H54 (cell line): ENCODE results near the gene PCCA.
"Not testable (repeated sequence)": the region's sequence is repeated elsewhere in the genome, so short reads cannot be mapped to it uniquely, and the experiment has no call there.

Experiments
- DNase-seq: peaks from one replicate; pipeline ENCODE4 v3.0.0; 2011; ENCODE audit warnings: low spot score, mixed read lengths; ENCODE audit not compliant: insufficient read length
- FAIRE-seq: peaks from 3 replicates; lab custom pipeline; 2011; peaks lifted over from hg19 to GRCh38; lab: Jason Lieb, UNC
- POLR2A ChIP-seq: IDR thresholded peaks from 2 replicates; pipeline ENCODE4 v1.6.1; 2011; ENCODE audit warnings: low read depth, mild to moderate bottlenecking, low read length

Gene PCCA

DNA sequence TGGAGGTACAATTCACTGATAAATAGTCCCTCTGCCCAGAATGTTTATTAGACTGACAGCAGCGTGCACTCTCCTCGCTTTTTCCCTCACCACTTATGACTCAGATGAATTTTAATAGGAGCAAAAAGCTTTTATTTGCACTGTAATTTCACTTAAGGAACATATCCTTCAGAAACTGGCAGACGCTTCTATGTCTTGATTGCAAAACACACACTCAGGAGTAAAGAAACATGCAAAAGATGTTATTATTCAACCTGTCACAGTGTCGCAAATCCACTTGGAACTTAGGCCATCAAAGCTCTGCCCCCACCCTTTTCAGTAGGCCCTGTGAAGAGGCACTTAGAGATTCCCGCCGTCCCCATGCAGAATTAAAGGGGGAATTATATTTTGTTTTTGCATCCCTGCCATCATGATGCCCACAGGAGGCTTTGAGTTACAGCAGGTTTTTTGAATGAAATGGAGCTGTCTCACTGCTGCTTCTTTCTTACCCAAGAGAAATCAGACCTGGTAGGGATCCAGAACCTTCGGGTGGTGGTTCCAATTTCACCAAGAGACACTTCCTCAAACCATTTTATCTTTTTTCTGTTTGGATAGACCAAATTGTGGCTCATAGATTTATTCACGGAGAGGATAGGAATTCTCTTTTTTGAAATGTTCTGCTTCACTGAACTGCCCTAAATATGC lies 425.2 kb downstream of the PCCA start:
- no peak for TF ChIP-seq POLR2A
- FAIRE-seq (no peak), DNase-seq (no peak)

DNA sequence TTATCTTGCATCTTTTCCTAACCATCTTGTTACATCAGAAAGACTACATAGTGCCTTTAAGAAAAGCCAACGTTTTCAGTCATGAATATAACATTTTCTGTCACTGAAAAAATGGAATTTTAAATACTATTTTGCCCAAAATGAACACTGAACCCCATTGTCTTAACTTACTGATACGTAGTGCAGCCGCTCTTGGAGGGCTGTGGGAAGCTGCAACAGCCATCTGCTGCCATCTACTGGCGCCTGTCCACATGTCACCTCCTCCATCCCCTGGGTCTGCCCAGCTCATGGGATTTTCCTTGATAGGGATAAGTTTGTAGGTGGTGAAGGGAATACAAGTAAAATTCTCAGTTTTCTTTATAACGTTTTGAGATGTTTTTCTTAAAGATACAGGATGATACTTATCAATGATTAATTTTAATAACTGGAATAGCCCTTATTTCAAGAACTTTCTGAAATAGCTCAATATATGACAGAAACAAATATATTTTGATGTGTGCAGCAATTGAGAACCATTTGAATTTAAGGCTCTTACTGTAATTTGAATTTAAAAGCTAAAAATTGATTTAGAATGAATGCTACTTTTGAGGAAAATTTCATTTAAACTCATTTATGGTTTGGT lies 426.0 kb downstream of the PCCA start:
- no peak for TF ChIP-seq POLR2A
- peak; percentile 100 for FAIRE-seq
- peak; percentile 99 for DNase-seq

DNA sequence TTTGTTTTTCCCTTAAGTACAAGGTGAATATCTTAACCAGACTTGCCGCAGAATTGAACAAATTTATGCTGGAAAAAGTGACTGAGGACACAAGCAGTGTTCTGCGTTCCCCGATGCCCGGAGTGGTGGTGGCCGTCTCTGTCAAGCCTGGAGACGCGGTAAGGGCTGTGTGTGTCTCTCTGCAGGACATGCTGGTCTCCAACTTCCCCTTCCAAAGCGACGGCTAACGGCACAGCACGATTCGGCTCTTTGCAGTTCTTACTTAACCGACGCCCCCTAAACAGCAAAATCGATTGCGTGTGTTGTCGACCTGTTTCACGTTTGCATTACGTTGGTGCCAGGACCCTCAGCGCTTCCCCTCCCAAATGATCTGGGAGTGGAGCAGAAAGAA lies 426.5 kb downstream of the PCCA start:
- no peak for TF ChIP-seq POLR2A
- peak; percentile 11 for FAIRE-seq
- DNase-seq: no peak

DNA sequence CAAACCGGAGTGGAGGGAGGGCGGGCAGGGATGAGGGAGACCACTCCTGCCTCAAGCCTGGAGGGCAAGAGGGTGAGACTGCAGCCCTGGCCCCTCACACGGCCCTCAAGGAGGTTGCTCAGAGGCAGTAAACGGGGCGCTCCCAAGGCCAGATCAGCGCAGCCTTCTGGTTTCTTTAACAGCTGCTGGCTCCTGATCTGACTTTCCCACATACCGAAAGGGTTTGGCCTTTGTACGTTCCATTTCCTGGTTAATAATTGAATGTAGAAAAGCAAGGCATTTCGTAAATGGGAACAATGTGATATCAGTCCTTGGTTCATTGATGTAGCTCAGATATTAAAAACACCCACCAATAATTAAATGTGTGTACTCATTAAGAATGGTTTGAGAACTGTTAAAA lies 428.2 kb downstream of the PCCA start:
- DNase-seq (no peak), FAIRE-seq (peak; percentile 84)
- no peak for TF ChIP-seq POLR2A

DNA sequence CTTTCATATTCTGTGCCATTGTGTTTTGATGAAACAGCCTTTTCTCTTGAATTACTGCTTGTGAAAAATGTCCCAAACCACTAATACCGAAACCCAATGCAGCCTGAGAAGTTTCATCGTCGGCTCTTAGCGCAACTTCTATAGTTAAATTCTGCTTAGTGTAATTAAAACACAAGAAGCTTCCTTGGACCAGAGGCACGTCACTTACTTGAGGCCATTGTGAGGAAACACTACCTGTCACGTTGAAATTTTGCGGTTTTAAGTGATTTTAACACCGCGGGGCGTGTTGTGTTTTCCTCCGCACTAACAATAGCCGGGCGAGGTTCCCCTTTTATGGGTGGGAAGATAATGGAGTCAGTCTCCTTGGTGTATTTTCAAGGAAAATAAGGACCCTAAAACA lies 428.8 kb downstream of the PCCA start:
- FAIRE-seq (peak; percentile 20), DNase-seq (no peak)
- no peak for TF ChIP-seq POLR2A

DNA sequence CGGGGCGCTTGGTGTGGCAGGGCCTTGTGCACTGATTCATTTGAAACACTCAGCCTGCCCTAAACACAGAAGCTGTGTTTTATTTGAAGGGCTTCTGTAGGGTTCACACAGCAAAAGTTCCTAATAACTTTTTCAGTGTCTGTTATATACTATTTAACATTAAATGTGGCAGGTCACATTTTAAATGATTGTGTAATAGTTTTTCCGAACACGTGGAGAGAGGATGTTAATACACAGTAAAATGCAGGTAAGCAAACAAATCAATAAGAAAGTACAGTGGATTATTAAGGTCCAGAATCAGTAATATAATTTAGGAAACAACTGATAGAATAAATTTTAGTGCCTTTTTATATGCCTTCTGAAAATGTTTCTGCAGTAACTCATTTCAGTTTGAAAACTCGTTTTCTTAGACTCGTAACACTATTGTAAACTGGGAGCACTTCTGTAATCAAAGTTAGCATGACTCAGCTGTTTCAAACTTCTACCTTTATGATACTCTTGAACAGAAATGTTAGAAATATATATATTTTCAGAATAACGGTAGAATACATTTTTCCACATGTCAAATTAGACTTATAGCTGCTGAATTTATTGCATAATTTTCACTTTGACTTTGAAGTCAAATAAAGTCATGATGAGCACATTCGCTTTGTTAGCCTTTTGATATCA lies 429.6 kb downstream of the PCCA start:
- DNase-seq: no peak
- TF ChIP-seq POLR2A: no peak
- peak; percentile 55 for FAIRE-seq

DNA sequence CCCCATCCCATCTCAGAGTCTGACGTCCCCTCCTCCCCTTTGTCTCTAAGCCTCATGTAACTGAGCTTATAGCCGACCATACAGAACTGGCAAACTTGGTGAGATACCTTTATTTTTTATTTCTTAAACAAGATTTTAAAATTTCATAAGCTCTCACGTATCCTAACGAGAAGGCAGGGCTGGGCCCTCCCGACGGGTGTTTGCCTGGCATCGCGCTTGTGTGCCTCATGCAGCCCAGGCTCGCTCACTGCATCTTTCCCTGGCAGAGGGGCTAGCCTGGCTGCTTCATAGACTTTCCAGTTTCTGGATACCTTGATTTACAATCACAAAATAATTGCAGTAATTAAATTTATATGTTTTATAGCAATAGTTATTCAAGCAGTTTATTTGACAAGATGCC lies 430.7 kb downstream of the PCCA start:
- DNase-seq (no peak), FAIRE-seq (no peak)

DNA sequence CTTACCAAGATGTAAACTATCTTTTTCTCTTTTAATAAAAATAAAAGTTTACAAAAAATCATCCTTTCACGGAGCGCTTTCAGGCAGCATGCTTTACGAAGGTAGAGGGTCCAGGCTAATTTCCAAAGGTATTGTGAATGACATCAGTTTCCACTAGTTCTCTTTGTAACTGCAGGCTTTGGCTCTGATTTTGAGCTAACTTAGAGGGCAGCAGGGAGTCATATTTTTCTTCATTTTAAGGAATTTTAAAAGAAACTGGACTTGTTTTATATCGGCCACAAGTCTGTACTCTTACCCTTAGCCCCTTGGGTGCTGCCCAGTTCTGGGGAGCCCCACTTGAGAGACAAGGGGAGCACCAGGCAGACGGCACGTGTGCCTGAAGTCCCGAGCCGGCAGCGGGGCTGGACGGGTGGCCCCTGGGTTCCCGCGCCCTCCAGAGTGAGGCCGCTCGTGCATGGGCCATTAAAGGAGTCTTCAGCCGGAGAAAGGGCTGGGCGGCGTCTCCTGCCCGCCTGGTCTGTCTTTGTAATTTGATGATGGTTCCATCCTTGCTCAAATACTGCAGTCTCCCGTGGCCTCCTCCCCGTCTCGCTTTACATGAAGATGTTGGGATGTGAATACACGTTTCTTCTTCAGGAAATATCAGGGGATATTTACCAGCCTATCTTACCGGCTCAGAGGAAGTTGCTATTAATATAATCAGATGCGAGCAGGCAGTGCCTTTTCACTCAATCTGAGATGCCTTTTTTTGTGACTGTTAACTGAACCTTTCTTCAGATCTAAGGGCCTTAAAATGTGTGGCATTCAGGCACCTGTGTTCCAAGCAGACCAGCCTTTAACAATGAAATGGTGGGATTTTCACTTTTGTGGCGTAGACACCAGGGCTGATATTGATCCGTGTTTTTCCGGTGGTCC lies 432.3 kb downstream of the PCCA start:
- FAIRE-seq: no peak
- DNase-seq: no peak
- no peak for TF ChIP-seq POLR2A

More for the DNA sequence above, 430.7 kb downstream of the PCCA start:
- no peak for TF ChIP-seq POLR2A

DNA sequence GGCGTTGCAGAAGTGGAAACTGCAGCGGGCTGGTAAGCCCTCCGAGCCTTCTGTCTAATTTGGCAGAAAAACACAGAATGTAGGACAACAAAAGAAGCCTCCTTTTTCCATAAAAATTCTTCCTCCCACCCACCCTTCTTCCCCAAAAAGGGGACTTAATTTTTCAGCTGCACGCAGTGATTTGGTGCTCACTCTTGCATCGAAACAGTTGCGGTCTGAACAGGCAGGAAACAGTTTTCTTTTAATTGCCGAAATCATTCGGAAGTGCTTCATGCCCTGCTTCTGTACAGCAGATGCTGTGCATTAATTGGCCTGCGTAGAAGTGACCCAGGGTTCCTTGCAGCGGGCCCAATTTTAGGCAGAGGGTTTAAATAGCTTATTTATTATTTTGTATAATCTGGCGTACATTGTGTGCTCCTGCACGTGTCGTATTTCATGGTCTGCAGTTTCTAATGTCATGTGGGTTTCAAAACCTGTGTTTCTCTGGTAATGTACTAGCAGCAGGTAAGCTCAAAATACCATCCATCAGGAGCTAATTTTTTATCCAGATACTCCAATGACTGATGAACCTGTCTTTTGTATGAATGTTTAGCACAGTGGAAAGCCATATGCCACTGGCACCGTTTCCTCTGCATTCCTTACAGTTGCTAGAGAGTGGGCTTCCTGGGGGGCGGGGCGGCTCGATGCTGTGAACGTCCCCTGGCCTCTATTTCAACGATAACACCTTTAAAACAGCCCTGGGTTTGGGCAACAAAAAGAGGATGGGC lies 433.1 kb downstream of the PCCA start:
- FAIRE-seq (no peak), DNase-seq (no peak)
- no peak for TF ChIP-seq POLR2A

DNA sequence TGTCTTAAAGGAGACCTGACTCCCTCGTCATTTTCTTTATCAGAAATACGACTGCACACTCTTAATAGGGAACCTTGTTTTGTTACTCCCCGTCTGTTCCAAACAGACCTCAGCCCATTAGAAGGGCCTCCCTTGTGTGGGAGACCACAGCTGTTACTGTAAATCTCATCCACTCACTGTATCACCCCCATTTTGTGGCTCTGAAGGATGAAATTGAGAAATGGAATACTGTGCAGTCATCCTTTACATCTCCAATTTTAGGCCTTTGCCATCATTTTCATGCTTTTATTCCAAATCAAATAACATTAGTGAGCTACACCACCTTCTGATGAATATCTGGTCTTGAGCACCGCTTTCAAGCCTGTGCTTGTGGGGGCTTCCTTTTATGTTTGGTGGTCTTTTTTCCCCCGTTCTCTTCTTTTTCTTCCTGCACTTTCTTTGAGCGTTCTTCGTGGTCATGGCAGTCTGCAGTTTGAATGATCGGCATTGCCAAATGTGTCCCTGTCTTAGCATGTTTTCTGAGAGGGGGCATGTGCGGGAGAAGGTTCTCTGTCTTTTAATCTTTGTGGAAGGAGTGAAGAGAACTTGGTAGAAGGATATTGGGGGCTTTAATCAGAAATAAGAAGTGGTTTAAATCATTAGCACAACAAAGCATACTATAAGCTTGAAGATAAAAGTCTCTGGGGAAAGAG lies 433.9 kb downstream of the PCCA start:
- DNase-seq (no peak), FAIRE-seq (no peak)
- no peak for TF ChIP-seq POLR2A

DNA sequence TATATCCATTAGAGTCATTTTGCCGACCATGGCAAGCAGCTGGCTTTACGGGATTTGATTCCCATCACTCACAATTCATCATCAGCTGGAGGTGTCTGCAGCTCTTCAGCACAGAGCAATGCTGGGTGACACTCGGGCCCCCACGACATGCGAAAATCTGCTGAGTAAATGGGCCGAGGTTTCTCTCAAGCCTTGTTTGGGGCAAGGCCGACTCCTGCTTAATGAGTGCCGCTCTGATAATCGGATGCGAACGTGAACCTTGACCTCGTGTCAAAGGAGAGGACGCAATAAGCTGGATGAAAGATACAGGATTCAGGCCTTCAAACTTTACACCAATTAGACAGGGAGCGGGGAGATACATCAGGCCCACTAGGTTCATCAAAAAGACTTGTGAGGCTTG lies 434.5 kb downstream of the PCCA start:
- DNase-seq: no peak
- FAIRE-seq: no peak
- TF ChIP-seq POLR2A: no peak

DNA sequence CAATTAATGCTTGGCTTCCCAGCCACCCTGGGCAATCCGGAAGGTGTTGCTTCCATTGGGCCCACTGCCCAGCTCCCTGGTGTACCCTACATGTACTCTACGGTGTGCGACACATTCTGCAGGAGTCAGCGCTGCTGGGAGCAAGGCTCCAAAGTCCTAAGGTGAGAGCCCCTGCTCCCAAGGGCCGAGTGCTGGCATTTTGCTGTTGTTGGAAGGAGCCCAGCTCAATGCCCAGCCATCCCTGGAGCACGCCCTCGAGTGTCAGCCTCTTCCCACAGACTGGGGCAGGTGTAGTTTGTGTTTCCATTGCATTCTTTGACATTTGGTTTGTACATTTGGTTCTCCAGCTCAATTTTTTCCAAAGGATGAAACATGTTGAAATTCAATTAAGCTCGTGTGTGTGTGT lies 435.1 kb downstream of the PCCA start:
- no peak for FAIRE-seq

DNA sequence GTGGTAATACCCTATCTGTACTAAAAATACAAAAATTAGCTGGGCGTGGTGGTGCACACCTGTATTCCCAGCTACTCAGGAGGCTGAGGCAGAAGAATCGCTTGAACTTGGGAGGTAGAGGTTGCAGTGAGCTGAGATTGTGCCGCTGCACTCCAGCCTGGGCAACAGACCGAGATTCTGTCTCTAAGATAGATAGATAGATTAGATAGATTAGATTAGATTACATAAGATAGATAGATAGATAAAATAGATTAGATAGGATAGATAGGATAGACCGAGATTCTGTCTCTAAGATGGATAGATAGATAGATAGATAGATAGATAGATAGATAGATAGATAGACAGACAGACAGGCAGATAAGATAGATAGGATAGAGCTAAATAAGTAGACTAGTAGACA lies 435.8 kb downstream of the PCCA start:
- not testable (repeated sequence) for FAIRE-seq, DNase-seq

More for the DNA sequence above, 435.1 kb downstream of the PCCA start:
- DNase-seq: no peak
- no peak for TF ChIP-seq POLR2A
